ENCODE data around the gene SLAMF8.

The SLAMF8 gene

DNA sequence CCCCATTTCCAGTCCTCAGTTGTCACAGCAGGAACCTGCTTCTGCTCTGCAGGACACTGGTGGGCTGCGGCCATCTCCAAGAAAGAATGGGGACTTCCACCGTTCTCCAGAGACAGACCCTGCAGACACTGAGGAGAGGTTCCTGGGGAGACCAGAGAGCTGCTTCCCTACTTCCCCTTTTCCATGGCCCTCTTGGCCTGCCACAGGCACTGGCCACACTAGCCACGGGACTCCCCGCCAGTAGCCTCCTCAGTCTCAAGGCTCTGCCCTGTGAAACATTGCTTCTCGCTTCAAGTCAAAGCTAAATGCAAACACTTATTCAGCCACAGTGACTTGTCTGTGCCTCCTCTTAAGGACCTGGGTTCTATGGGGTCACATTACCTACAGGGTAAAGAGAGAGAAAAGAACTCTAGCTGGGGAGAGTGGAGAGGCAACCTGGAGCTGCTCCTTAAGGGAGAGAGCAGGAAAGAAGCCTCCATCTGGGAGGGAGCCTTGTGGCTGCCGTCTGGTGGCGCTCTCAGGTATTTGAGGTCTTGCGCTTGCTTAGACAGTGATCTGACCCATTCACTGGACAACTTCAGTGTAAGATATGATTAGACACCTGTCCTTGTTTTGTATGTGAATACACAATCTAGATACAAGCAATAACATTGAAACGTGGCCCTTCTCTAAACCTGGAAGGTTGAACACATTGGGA lies 5.4 kb upstream of the SLAMF8 start:
- peak; percentile 55 for DNase-seq

DNA sequence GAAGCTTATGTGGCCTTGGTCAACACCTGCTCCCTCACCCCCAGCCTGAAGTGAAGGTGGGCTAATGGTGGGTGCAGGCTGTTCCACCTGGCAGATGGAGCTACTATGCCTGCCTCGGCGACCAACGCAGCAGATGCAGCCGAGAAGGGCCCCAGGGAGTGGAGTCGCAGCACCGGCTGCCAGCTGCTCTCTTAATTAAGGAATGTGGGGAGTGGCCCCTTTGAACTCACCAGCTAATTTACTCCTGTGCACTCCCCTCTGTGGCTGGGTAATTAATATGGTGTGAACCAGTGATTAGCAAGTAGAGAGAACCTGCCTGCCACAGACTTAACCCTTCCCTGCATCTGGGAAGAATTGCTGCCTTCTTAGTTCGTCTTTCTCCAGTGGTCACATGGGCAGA lies 3.3 kb upstream of the SLAMF8 start:
- peak; percentile 95 for DNase-seq

DNA sequence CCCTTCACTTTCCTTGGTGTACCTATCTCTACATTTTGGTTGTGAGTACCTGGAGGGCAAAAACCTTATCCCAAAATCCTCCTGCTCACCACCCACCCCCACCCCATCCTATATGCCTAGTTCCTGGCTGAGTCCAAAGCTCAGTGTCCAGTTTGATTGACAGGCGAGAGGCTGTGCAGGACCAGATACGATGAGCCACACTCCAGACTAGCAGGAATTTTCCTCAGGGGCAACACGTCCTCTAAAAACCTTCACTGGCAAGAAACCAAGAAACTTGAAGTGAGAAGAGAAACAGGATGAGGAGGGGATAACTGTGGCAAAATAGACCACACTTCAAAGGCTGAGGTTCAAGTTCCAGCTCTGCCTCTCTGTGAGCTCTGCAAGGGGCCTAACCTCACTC lies 1.1 kb upstream of the SLAMF8 start:
- no peak for DNase-seq

DNA sequence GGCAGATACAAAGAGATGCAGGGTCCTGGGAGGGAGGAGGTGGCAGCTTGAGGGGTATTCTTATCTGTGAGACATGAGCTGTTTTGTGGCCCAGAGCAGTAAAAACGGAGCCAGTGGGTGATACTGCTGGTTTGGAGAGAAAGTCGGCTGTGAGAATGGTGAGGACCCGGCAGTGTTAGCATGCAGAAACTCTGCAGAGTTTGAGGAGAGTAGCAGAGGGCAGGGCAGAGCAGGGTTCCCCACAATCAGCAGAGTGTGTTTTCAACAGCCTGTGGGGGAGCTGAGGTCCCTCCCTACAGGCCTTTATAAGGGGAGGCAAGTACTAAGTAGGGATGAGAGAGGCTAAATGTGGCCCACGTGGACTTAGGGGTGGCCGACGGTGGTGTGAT lies 423 bp downstream of the SLAMF8 start:
- DNase-seq = no peak

DNA sequence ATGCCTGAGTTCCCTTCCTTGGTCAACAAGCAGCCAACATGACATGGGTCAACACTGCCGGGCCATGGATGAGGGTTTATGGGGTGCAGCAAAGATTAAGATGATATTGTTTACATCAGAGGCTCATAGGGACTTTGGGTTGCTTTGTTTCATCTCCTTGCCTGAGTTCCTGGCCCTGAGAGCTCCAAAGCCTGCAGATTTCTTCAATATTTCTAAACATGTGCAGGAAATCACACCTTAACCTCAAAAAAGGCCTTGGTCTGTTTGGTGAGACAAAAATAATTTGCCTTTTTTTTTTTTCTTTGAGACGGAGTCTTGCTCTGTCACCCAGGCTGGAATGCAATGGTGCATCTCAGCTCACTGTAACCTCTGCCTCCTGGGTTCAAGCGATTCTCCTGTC lies 876 bp downstream of the SLAMF8 start:
- no peak for DNase-seq

DNA sequence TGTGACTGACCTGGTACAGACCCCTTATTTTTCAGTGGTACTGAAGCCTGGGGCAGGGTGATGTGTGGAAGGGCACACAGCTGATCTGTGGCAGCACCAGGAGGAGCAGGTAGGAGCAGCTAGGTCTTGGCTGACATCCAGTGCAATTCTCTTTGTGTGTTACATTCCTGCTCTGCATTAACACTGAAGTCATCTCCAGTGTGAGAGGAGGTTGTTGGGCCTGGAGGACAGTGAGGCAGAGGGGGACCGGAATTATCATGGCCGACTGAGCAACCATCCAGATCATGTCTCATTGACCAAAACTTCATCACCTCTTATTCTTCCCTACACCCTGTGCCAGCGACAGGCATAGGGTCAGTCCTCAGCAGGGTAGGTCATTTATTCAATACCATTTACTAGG lies 1.5 kb downstream of the SLAMF8 start:
- DNase-seq = no peak

DNA sequence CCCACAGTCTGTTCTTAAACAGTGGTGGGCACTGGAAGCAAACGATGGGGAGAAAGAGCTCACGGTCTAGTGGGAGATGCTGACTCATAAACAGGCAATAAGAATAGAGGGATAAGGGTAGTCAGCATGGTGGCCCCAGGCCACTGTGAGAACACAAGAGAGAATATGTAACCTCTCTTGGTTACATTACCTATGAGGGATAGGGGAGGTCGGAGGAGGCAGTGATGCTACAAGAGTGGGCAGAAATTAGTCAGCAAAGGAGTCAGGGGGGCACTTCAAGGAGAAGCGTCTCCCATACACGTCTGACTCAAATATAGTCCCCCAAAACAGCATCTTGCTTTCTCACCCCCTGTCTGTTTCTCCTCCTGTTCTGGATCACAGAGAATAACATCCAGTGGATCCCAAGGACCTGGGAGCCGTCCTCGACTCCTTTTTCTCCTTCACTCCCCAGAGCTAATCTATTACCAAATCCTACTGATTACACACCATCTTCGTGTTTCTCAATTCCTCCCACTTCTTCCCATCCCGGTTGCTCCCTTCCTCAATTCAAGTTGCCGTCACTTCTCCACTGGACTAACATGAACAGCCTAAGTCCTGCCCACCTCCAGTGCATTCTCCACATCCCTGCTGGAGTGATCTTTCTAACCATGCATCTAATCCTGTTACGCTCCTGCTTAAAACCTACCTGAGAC lies 2.1 kb downstream of the SLAMF8 start:
- no peak for DNase-seq

DNA sequence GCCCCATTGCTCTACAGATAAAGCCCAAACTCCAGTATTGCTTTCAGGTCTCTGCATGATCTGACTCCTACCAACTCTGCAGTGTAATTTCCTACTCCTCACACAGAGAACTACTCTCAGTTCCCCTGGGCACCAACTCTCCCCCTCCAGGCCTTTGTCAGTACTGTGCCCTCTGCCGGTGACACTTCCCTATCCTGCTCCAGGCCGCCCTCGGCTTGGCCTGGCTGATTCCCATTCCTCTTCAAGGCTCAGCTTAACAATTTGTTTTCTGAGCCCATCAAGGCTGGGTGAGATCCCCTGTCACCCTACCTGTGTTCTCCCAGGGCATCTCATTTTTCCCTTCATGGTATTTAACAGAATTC lies 2.6 kb downstream of the SLAMF8 start:
- DNase-seq = peak; percentile 74

DNA sequence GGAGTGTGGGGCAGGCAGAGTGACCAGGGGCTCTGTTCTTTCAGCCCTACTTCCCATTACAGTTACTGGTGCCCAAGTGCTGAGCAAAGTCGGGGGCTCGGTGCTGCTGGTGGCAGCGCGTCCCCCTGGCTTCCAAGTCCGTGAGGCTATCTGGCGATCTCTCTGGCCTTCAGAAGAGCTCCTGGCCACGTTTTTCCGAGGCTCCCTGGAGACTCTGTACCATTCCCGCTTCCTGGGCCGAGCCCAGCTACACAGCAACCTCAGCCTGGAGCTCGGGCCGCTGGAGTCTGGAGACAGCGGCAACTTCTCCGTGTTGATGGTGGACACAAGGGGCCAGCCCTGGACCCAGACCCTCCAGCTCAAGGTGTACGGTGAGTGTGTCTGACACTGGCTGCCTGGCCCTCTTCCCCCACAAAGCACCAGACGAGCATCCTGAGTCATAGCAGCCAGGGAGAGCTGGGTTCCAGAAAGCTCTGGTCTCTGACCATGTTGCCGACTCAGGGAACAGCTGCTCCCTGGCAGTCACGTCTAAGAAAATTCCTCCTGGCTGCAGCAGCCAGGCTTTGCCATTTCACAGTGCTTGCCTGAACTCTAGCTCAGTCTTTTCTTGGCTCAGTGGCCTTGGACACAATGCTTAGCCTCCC lies 3.3 kb downstream of the SLAMF8 start:
- DNase-seq = no peak

DNA sequence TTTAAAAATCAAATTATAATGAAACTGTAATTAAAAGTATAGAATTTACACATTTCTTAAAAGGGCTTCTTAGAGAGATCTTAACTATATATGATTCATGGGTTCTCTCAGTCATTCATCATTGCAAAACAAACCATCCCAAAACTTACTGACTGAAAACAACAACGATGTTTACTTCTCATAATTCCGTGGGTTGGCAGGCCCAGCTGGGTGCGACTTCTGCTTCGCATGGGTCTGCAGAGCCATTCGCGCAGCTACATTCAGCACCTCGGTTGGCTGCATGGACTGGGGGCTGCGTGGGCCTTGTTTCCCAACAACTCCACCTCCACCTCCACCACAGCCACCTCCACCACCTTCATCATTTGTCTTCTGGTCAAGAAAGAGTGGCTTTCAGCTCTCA lies 4.0 kb downstream of the SLAMF8 start:
- no peak for DNase-seq

DNA sequence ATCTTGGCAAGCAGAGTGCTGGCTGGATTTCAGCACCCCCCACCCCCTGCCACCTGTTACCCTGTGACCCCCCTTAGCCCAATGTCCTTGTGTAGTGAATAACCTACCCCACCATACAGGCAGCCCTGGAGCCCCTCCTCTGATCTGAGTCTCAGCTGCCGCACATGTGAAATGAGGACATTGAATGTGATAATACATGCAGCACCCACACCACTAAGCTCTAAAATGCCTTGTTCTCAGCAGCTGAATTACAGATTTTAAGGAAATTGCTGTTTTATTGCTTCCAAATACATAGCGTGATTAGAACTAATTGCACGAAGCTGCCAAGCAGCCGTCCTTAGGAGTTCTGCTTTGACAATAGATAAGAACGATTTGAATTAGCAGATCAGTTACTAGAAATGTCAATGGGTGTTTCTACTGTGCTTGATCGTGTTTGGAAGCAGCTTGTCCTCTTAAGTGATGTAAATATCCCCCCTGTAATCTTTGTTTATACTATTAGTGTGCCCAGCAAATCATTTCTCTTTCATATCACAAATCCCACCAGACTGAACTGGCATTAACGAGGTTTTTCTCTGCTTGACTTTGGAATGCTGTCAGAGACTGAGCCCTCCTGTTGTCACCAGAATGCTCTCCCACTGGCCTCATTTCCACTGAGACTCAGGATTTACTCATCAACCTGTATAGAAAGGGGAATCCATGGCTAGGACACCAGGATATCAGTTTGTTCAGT lies 4.9 kb downstream of the SLAMF8 start:
- DNase-seq = peak; percentile 66

DNA sequence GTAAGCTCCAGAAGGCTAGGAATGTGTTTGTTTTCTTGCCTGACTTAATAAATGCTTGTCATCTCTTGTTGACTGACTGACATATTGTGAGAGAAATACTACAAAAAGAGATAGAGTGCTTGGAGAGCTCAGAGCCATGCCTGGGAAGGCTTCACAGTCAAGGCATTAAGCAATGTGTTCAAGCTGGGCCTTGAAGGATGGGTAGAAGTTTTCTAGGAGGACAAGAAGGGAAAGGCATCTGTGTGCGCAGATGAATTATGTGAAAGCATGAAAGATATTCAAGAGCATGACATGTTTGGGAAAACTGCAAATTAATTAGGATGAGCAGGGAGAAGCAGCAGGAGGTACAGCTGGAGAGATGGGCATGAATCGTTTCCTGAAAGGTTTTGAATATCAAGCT lies 5.6 kb downstream of the SLAMF8 start:
- no peak for DNase-seq

DNA sequence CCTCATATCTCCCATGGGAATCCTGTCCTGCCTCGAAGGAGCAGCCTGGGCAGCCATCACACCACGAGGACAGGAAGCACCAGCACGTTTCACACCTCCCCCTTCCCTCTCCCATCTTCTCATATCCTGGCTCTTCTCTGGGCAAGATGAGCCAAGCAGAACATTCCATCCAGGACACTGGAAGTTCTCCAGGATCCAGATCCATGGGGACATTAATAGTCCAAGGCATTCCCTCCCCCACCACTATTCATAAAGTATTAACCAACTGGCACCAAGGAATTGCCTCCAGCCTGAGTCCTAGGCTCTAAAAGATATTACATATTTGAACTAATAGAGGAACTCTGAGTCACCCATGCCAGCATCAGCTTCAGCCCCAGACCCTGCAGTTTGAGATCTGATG lies 8.7 kb downstream of the SLAMF8 start:
- DNase-seq = no peak

DNA sequence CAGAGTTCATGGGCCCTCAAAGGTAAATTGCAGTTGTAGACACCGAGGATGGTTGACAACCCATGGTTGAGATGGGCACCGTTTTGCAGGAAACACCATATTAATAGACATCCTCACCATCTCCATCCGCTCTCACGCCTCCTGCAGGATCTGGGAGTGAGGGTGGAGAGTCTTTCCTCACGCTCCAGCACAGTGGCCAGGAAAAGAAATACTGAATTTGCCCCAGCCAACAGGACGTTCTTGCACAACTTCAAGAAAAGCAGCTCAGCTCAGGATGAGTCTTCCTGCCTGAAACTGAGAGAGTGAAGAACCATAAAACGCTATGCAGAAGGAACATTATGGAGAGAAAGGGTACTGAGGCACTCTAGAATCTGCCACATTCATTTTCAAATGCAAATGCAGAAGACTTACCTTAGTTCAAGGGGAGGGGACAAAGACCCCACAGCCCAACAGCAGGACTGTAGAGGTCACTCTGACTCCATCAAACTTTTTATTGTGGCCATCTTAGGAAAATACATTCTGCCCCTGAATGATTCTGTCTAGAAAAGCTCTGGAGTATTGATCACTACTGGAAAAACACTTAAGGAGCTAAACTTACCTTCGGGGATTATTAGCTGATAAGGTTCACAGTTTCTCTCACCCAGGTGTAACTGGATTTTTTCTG lies 9.3 kb downstream of the SLAMF8 start:
- no peak for DNase-seq

DNA sequence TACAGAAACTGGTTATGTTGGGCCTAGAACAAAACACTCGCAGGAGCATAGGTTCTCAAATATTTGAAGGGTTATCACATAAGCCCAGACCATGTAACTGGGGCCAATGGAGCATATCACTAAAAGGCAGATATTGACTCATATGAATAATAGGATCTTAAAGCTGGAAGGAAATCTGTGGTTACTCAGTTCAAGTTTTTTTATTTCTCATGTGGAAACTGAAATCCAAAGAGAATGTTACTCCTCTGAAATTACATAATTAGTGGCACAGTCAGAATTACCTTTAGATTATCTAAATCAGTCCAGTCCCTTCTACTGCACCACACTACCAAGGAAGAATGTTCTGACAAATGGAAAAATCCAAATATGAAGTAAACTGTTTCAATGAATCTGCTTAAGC lies 12.0 kb downstream of the SLAMF8 start:
- no peak for DNase-seq

DNA sequence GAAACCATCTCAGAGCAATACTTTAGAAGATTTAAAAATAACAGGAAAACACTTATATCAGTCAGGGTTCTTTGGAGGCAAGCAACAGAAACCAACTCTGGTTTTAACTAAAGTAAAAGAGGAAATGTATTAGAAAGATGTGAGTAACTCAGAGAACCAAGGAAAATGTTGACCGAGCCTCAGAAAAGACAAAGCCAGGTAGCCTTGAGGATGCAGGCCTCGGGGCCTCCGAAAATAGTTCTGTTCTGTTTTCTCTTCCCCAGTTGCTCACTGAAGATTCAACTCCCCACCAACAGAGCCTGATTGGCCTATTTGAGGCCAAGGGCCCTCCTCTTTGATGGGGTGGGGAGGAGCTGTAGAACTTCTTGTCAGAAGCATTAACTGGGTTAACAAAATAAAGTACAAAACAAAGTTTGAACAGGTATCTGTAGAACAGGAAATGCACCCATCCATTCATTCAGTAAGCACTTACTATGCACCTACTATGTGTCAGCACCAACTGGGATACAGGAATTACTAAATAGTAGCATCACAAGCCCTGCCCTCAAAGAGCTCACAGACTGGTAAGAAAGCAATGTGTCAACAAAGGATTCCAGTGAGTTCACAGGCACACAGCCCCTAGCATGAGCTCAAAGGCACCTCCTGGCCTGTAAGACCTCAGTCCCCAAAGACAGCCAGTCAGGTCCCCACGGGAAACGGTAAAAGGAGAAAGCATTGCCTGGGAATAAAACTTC lies 12.6 kb downstream of the SLAMF8 start:
- no peak for DNase-seq

DNA sequence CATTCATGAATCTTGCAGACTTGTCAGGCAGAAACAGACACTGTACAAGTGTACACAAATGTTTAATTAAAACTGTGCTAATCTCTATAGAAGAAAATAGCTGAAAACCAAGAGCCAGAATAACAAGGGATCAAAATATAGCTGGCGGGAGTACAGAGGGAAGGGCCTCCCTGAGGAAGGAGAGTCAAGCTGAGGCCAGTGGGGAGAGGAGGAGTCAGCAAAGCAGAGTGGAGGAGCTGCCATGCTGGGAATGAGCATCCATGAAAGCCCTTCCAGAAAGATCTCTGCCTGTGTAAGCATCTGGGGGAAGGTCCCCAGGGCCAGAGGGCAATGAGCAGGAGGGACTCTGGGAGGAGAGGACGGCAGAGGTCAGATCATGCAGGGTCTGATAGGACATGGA lies 15.1 kb downstream of the SLAMF8 start:
- no peak for DNase-seq

DNA sequence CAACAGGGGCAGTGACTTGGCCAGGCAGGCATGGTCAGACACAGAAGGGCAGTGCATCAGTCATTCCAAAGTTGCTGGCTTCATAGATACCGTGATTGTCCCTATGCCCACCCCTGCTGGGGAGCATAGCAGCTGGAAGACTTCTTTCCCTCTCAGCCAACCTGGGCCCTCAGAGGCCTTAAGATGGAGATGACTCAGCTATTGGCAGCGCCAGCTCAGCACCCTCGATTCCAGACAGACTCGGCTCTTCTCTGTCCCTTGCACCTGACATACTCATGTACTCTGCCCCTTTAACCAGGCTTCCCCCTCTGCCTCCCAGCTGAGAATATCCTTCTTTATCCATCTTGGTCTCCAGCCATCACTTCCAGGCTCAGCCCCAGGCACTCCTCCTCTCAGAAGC lies 16.8 kb downstream of the SLAMF8 start:
- no peak for DNase-seq

DNA sequence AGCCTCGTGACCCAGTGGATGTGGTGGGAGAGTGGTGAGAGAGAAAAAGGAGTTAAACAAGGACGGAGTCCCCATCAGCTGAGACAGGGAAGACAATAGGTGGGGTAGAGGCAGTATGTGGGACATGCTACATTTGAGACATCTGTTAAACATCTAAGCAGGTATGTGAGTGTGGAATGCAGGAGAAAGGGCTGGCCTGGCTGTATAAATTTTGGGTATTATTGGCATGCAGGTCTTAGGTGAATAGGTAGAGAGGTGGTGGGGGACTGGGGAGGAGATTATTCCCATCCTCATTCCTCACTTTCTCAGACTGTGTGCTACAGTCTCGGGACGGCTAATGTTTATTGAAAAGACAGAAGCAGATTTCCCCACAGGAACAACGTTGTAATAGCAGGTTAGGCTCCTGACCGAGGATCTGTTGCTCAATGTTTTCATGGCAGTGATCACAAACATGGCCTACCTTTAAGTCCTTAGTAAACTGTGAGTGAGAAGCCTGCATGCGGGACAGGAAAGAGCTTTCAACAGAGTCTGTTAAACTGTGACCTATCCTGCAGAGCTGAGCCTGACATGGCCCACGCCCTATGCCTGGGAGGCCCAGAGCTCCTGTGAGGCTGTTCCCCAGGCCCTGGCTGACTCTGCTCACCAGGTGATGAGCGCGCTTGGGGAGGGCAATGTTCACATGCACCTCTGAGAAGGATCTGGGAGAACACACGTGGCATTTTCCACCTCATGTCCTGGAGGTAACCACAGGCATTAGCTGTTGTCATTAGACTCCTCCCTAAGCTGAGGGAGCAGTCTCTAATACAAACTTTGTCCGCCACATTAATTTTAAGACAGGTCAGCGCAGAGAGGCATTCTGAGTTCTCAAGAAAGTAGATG lies 19.3 kb downstream of the SLAMF8 start:
- DNase-seq = no peak

DNA sequence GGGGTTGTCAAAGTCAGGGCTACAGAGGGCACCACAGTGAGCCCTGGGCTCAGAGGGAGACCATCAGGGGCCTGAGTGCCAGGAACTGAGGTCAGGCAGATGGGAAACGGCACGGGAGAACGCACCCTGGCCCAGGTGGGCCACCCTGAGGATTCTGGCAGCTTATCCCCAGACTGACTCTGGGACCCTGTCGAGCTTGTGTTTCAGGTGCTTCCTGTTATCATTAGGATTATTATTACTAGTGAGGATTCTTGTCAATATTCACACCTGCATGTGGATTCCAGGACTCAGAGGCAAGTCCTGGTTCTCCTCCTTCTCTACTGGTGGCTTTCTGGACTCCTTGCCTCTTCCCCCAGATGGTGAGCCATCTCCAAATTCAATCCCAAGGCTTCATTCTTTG lies 20.6 kb downstream of the SLAMF8 start:
- DNase-seq = no peak

DNA sequence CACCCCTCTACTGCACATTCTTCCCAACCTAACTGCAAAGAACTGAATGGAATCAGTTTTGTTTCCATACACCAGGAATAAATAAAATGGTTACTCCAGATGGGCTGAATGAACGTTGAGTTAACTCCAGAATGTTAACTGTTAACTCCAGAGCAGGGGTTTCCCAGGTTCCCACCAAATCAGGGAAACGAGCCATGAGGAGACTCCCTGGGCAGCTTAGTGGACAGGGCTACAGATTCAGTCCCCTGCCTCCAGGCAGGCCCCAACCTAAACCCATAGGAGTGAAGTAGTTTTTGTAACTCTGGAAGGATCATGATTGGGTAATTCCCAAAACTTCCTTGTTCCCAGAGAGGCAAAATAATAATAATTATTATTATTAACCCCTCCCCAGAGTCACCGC lies 21.7 kb downstream of the SLAMF8 start:
- no peak for DNase-seq
